ENCODE measurements around the gene CCNF. TPM values are rescaled to one million over a fixed set of nuclear protein-coding genes. Genes with fewer than 3 reads are reported as not detected.

Gene CCNF
- total and polyA plus RNA-seq, 10 of the 15 experiments (the other 5 are each of a cell fraction or from before 2014, with no cell fraction given): 4.0 to 63.2 (median 27.5) TPM

GRCh38 chr16:2388875-2389433 lies 40.3 kb upstream of the CCNF start (continued):
- no peak for TF ChIP-seq ZNF592 (IDR thresholded peaks at IDR 0.05)
- TF ChIP-seq BRCA1 (IDR thresholded peaks at IDR 0.05; ENCODE audit: low read depth, low read length): no peak
- no peak for TF ChIP-seq ASH2L (IDR thresholded peaks at IDR 0.05; ENCODE audit: borderline replicate concordance, low read depth)
- TF ChIP-seq ESRRA (IDR thresholded peaks at IDR 0.05; ENCODE audit: low read length): no peak
- TF ChIP-seq MTA2 (IDR thresholded peaks at IDR 0.05; ENCODE audit: low read depth): no peak

- H4K20me1 ChIP-seq (ENCODE audit: control insufficient read depth, insufficient read depth): no peaks in the 10 kb centered on the region
- DNase-seq (ENCODE audit: low read depth, low spot score) (no peak), ATAC-seq (no peak), FAIRE-seq (no peak)
- H3K4me1 ChIP-seq (ENCODE audit: control insufficient read depth, insufficient read depth, low read length): no peaks in the 10 kb centered on the region
- CTCF ChIA-PET: interaction anchor here (0.9 kb wide), 2 partner anchors 49 to 96 kb away, joined by 3 read pairs; no protein-coding TSS in a partner anchor
- BruUV-seq (replicated peaks): no TSS peak
- peaks cover 3% of the 10 kb centered on the region; the same call in 1 of the 3 replicates for H3K9me3 ChIP-seq (replicated peaks; ENCODE audit: control insufficient read depth, insufficient read depth, low read length)
- H2AFZ ChIP-seq (ENCODE audit: control insufficient read depth, low read depth, low read length): no peak overlapping the region
- H3K4me3 ChIP-seq: no peak overlapping the region
- H3K27ac ChIP-seq (ENCODE audit: control insufficient read depth, insufficient read depth): no peak overlapping the region
- no peaks in the 10 kb centered on the region for H3K27me3 ChIP-seq (replicated peaks in 1 of 2; ENCODE audit: control insufficient read depth in 2 of 2, insufficient read depth in 2 of 2, low read length in 1 of 2)
- no peaks in the 10 kb centered on the region for H3K79me2 ChIP-seq (ENCODE audit: control insufficient read depth, insufficient read depth, low read length)
- no peak overlapping the region for H3K9ac ChIP-seq (ENCODE audit: control insufficient read depth, insufficient read depth, low read length)
- H3K4me2 ChIP-seq (ENCODE audit: control insufficient read depth, insufficient read depth): no peak overlapping the region
- no peaks in the 10 kb centered on the region for H3K36me3 ChIP-seq (ENCODE audit: control insufficient read depth in 2 of 2, insufficient read depth in 2 of 2, low read length in 1 of 2)
- intact Hi-C loops (cut with micrococcal nuclease; ENCODE audit: unreplicated experiment) (no loop called here), in situ Hi-C loops (cut with MboI) (no loop called here)
- SMC1A ChIA-PET (ENCODE audit: uncharacterized antibody, unreplicated experiment): interaction anchor here (0.6 to 1.4 kb wide), 2 partner anchors 11 to 47 kb away, joined by 3 read pairs; no protein-coding TSS in a partner anchor
- RAD21 ChIA-PET (ENCODE audit: unreplicated experiment): no interaction called here
- POLR2A ChIA-PET: interaction anchor here (0.6 kb wide), 1 partner anchor 23 kb away, joined by 4 read pairs; no protein-coding TSS in a partner anchor
- TF ChIP-seq, protein P1, sequence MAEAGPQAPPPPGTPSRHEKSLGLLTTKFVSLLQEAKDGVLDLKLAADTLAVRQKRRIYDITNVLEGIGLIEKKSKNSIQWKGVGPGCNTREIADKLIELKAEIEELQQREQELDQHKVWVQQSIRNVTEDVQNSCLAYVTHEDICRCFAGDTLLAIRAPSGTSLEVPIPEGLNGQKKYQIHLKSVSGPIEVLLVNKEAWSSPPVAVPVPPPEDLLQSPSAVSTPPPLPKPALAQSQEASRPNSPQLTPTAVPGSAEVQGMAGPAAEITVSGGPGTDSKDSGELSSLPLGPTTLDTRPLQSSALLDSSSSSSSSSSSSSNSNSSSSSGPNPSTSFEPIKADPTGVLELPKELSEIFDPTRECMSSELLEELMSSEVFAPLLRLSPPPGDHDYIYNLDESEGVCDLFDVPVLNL (IDR thresholded peaks at IDR 0.05; ENCODE audit: low read depth, low read length): no peak
- TF ChIP-seq USF2 (IDR thresholded peaks at IDR 0.05; ENCODE audit: borderline replicate concordance, low read depth, low read length) (no peak), MEF2A (IDR thresholded peaks at IDR 0.05; ENCODE audit: insufficient read depth, low read depth, low read length) (no peak), IKZF2 (IDR thresholded peaks at IDR 0.05) (no peak), RB1 (IDR thresholded peaks at IDR 0.05; ENCODE audit: borderline replicate concordance) (no peak), SMAD1 (IDR thresholded peaks at IDR 0.05; ENCODE audit: low read depth, partially characterized antibody) (no peak), ZNF592 (IDR thresholded peaks at IDR 0.05) (no peak), SUPT20H (IDR thresholded peaks at IDR 0.05; ENCODE audit: borderline replicate concordance, control insufficient read depth, low read depth, low read length) (no peak)
Measured at GRCh38 chr16:2392025-2392424, 37.2 kb upstream of the CCNF start.
